Esophagus muscularis mucosa (tissue), 4 donors: Measurements from ENCODE around the gene IGSF11. TPM values are rescaled to one million over a fixed set of nuclear protein-coding genes. Genes with fewer than 3 reads are reported as not detected.

ENCODE experiments used
- DNase-seq: peaks from one replicate; pipeline ENCODE4 v3.0.0-alpha.2; 2017; ENCODE audit errors: extremely low spot score
- H3K27ac ChIP-seq, 4 donors: fragments of 200-600 bp; sonication (generic); replicated peaks in 1 of 4; 1 replicate in 3 of 4; 2 replicates in 1 of 4; pipeline ENCODE4 v1.5.1; 2016 to 2019; ENCODE audit warnings: mild to moderate bottlenecking in 1 of 4
- H3K27me3 ChIP-seq, 4 donors: fragments of 200-600 bp; sonication (generic); one replicate each; pipeline versions ENCODE4 v1.5.1 to v1.6.0; 2016 to 2019
- H3K36me3 ChIP-seq, 4 donors: fragments of 200-600 bp; sonication (generic); one replicate each; pipeline ENCODE4 v1.5.1; 2016 to 2019
- H3K4me1 ChIP-seq, 4 donors: fragments of 200-600 bp; sonication (generic); one replicate each; pipeline ENCODE4 v1.5.1; 2016 to 2019
- H3K4me3 ChIP-seq, 4 donors: fragments of 200-600 bp; sonication (generic); 1 replicate in 2 of 4; 2 replicates in 2 of 4; pipeline ENCODE4 v1.5.1; 2016 to 2019; ENCODE audit warnings: mild to moderate bottlenecking in 4 of 4, moderate library complexity in 1 of 4
- H3K9me3 ChIP-seq, 4 donors: fragments of 200-600 bp; sonication (generic); 1 replicate in 3 of 4; 2 replicates in 1 of 4; pipeline ENCODE4 v1.5.1; 2016 to 2019
- CTCF ChIP-seq, 3 experiments: fragments of 200-600 bp in 2 of 3; fragments of 450-650 bp in 1 of 3; sonication (generic) in 2 of 3; IDR thresholded peaks; one replicate each; pipeline ENCODE4 v1.5.1; 2017 to 2019; ENCODE audit warnings: antibody characterized with exemption in 3 of 3, mild to moderate bottlenecking in 2 of 3, moderate library complexity in 1 of 3
- EP300 ChIP-seq: sonication (generic); formaldehyde crosslinking; IDR thresholded peaks from one replicate; pipeline ENCODE4 v1.6.1; 2017; ENCODE audit warnings: antibody characterized with exemption
- POLR2A ChIP-seq: fragments of 450-650 bp; IDR thresholded peaks from one replicate; pipeline ENCODE4 v1.6.1; 2017; ENCODE audit warnings: antibody characterized with exemption, moderate library complexity, mild to moderate bottlenecking, low read depth
- POLR2AphosphoS5 ChIP-seq, 2 donors: sonication (generic); formaldehyde crosslinking; IDR thresholded peaks; one replicate each; pipeline ENCODE4 v1.6.1; 2017; ENCODE audit warnings: antibody characterized with exemption in 2 of 2
- WGBS: methylation state at CpG from one replicate; pipeline ENCODE4 v1.1.5; 2018; 5-methylcytosine and 5-hydroxymethylcytosine counted together
- intact Hi-C: fragments of 100-400 bp; cut with DNase I; formaldehyde crosslinking; loops from one replicate; pipeline ENCODE4 v1.15.1; 2023
- total RNA-seq, 4 donors: library from RNA; depleted of rRNA; stranded (reverse); fragments of >200 nt; gene quantifications; one replicate each; pipeline versions ENCODE4 v1.1.0 to v1.2.1, GENCODE V29; 2016

IGSF11 gene
- total RNA-seq, 4 donors from 2014 or later = 7.0 to 13.7 (median 8.2) TPM

DNA sequence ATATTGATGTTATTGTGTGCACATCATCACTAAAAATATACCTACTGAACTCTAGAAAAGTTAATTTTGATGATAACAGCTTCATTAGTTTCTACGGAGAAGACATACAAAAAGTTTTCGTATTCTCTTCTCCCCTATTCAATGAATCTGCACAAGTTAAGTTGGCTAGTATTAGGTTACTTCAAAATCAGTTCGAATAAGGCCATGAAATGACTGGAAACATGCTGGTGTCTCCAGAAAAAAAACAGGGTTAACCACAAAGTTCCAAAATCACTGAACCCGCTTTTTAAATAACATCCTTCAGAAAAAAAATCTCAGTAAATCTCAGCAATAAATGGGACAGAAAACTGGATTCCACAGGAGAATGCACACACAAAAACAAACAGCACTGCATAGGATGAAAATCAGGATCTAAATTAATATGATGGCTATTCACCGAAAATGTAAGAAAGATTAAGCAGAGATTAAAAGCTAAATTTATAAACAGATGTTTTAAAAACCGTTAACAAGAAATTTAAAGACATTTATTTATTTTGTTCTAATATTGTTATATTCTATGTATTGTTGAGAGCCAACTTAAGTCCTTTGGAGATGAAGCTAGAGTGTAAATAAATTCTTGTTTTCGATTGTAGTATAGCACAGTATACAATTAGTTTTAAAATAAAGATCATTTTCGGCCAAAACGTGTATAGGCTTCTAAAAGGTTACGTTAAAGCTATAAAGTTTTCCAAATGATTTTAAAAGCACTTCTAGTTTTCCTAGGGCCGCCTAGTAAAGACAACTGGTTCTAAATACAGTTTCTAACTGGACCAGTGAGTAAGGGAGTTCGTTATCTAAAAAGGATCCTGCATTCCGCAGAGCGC is 1.0 kb downstream of the IGSF11 start:
- peaks cover 0 to 22% (median 0%) of the 10 kb centered on the region in 4 donors for H3K27me3 ChIP-seq
- H3K4me1 ChIP-seq = peaks cover 7 to 14% (median 12%) of the 10 kb centered on the region in 4 donors
- TF ChIP-seq POLR2AphosphoS5 (IDR thresholded peaks at IDR 0.05) (no peak), EP300 (no peak), POLR2A (no peak), CTCF (IDR thresholded peaks at IDR 0.05) (no peak)
- H3K36me3 ChIP-seq = no peaks in the 10 kb centered on the region
- H3K9me3 ChIP-seq = no peaks in the 10 kb centered on the region
- intact Hi-C loops = loop anchor here (10.0 kb wide), 1 partner anchor 69 kb away; no protein-coding TSS in a partner anchor
- H3K27ac ChIP-seq = peak overlapping the region; percentile 68 to 78 (median 72)
- WGBS = 42% methylated on average over 14 of the region's 14 CpGs
- peak overlapping the region; percentile 65 to 86 (median 68) for H3K4me3 ChIP-seq
- DNase-seq = no peak

DNA sequence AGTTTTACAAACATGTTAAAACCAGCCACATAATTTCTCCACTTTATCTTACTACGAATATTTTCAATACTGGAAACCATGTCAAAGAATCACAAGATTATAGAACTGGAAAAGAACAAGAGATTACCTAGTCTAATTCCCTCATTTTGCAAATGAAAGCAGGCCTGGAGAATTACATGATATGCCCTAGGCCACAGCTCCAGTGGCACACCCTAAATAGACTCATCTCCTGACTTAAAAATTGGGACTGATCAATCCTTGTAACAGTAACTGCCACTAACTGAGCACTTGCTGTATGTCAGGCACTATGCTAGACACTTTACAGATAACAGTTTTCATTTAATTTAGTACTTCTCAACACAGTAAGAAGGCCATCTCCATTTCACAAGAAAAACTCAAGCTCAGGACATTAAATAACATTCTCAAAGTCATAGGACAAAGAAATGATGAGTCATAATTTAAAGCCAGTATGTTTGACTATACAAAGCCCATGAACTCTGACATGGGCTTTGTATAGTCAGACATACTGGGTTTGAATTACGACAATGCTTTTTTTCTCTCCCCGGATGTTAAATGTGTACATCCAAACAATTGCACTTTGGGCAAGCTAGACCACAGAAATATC is 9.4 kb downstream of the IGSF11 start:
- Histone ChIP-seq H3K27me3 (no peaks in the 10 kb centered on the region), H3K27ac (no peak overlapping the region), H3K4me1 (peaks cover 0 to 7% (median 5%) of the 10 kb centered on the region in 4 donors), H3K9me3 (no peaks in the 10 kb centered on the region), H3K36me3 (no peaks in the 10 kb centered on the region), H3K4me3 (no peak overlapping the region)
- no peak for TF ChIP-seq POLR2A
- no peak for TF ChIP-seq POLR2AphosphoS5 (IDR thresholded peaks at IDR 0.05)
- no peak for TF ChIP-seq EP300
- TF ChIP-seq CTCF (IDR thresholded peaks at IDR 0.05) = no peak
- intact Hi-C loops = no loop called here
- 84% methylated on average over 3 of the region's 3 CpGs for WGBS
- DNase-seq = no peak

DNA sequence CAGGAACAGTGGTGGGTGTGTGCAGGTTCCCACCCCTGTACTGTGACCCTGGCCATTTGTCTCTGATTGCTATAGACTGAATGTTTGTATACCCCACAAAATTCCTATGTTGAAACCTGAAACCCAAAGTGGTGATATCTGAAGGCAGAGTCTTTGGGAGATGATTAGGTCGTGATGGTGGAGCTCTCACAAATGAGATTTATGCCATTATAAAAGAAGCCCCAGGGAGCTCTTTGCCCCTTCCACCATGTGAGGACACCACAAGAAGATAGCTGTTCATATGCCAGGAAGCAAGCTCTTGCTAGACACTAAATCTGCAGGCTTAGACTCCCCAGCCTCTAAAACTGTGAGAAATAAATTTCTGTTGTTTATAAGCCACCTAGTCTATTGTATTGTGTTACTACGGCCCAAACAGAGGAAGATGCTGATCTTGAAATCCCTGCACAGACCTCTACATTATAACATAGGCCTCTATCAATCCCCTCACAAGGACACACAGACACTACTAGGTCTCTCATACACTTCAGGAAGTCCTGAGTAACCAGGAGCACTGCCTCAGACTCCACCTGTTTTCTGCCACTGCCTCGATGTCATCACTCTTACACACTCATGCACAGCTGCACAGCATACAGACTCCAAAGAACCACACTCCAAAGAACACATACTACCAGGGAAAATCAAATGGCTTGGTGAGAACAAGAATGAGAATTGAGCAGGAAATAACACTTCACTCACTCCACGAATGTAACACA is 14.7 kb downstream of the IGSF11 start:
- 11% methylated on average over 4 of the region's 4 CpGs for WGBS
- peaks cover 0 to 34% (median 31%) of the 10 kb centered on the region in 4 donors for H3K4me1 ChIP-seq
- no peaks in the 10 kb centered on the region for H3K27me3 ChIP-seq
- H3K4me3 ChIP-seq = no peak overlapping the region
- no peaks in the 10 kb centered on the region for H3K36me3 ChIP-seq
- no peaks in the 10 kb centered on the region for H3K9me3 ChIP-seq
- DNase-seq = no peak
- TF ChIP-seq EP300 = no peak
- no peak for TF ChIP-seq POLR2AphosphoS5 (IDR thresholded peaks at IDR 0.05)
- TF ChIP-seq POLR2A = no peak
- TF ChIP-seq CTCF (IDR thresholded peaks at IDR 0.05) = no peak
- H3K27ac ChIP-seq = peak overlapping the region in 1 of 4 donors; percentile 43
- intact Hi-C loops = no loop called here

DNA sequence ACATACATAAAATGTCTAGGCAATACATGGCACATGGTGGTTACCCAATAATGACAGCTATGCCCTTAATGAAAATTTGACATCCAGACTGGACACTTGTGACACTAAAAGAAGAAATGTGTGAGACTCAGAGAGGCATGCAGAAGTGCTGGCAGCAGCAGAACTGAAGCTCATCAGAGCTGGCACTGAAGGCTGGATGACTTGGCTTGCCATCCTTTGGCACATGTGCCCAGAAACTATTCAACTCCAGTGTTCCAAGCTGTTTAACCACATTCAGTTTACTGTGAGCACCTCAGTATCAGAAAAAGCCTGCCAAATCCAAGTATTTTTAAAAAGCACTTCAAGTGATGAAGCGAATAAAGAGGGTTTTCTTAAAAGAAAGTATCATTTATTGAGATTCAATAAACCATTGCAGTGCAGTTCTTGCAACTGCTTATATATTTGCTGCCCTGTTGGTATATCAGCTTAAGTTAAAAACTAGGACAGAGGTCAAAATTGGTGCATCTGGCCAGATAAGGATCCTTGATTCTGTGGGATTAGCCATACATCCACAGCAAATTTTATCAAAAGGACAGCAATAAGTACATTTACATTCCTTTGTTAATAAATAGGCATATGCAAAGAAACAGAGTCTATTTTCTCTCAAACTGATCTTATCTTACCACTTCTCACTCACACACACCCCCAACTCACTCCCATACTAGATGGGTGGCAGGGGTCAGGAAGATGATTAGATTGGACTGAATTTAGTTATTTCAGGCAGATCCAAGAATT is 15.8 kb downstream of the IGSF11 start:
- H3K27ac ChIP-seq = peak overlapping the region; percentile 15 to 59 (median 44)

More for the DNA sequence above, 15.8 kb downstream of the IGSF11 start:
- no peak overlapping the region for H3K4me3 ChIP-seq
- H3K27me3 ChIP-seq = no peaks in the 10 kb centered on the region
- H3K9me3 ChIP-seq = no peaks in the 10 kb centered on the region
- no peak for TF ChIP-seq POLR2AphosphoS5 (IDR thresholded peaks at IDR 0.05)
- no peak for TF ChIP-seq POLR2A
- no peak for TF ChIP-seq CTCF (IDR thresholded peaks at IDR 0.05)
- TF ChIP-seq EP300 = no peak
- intact Hi-C loops = no loop called here
- 75% methylated on average over 1 of the region's 1 CpG for WGBS
- no peak for DNase-seq
- H3K36me3 ChIP-seq = no peaks in the 10 kb centered on the region
- H3K4me1 ChIP-seq = peaks cover 0 to 35% (median 32%) of the 10 kb centered on the region in 4 donors
